HepG2 (cell line): ENCODE data around the gene PSMC4. TPM values are rescaled to one million over a fixed set of nuclear protein-coding genes. Genes with fewer than 3 reads are reported as not detected.

Experiments used
- FUBP1 ChIP-seq: sonication (generic); formaldehyde crosslinking; IDR thresholded peaks from 2 replicates; pipeline ENCODE4 v1.5.1; 2020; ENCODE audit warnings: missing genetic modification reagents, mild to moderate bottlenecking, borderline replicate concordance
- HNRNPK ChIP-seq: fragments of 200-400 bp; formaldehyde crosslinking; IDR thresholded peaks from 2 replicates; pipeline ENCODE4 v1.6.1; 2018; ENCODE audit warnings: low read length, low read depth, moderate library complexity, mild to moderate bottlenecking; ENCODE audit not compliant: poor library complexity, severe bottlenecking
- NFIC ChIP-seq: IDR thresholded peaks from 2 replicates; pipeline ENCODE4 v1.6.1; 2012; ENCODE audit warnings: mild to moderate bottlenecking, low read length, inconsistent platforms
- PRDM4 ChIP-seq: sonication (generic); formaldehyde crosslinking; IDR thresholded peaks from 2 replicates; pipeline ENCODE4 v1.9.0; 2021; ENCODE audit warnings: missing genetic modification reagents, borderline replicate concordance
- RFX5 ChIP-seq: IDR thresholded peaks from 2 replicates; pipeline ENCODE4 v1.6.1; 2011; ENCODE audit warnings: low read depth, low read length, improper control_type of control experiment
- ZBTB21 ChIP-seq: sonication (generic); formaldehyde crosslinking; IDR thresholded peaks from 2 replicates; pipeline ENCODE4 v1.4.0; 2020; ENCODE audit warnings: missing genetic modification reagents
- ZNF337 ChIP-seq: sonication (generic); formaldehyde crosslinking; IDR thresholded peaks from 2 replicates; pipeline ENCODE4 v1.5.1; 2020; ENCODE audit warnings: missing genetic modification reagents, low read depth, mild to moderate bottlenecking, borderline replicate concordance
- ZNF589 ChIP-seq: sonication (generic); formaldehyde crosslinking; conservative IDR thresholded peaks from 2 replicates; pipeline ENCODE4 v1.8.0; 2022; ENCODE audit warnings: mild to moderate bottlenecking, moderate library complexity, missing genetic modification reagents
- ZNF614 ChIP-seq: IDR thresholded peaks from 2 replicates; pipeline ENCODE4 v1.6.1; 2018; ENCODE audit warnings: missing biosample characterization, missing genetic modification reagents, inconsistent platforms, borderline replicate concordance
- polyA plus RNA-seq, 8 experiments: library from polyadenylated mRNA; depleted of rRNA in 3 of 8; stranded (reverse) in 7 of 8; unstranded in 1 of 8; fragments of >200 nt; fragmentation: Illumina TruSeq in 4 of 8; extraction: Trizol in 4 of 8; gene quantifications; 2 replicates each; pipeline versions ENCODE4 v1.2.1 to v1.2.3, GENCODE V29; 2011 to 2016; ENCODE audit warnings: low read depth in 4 of 8, missing spikeins in 1 of 8, mixed read lengths in 1 of 8; ENCODE audit not compliant: insufficient read depth in 1 of 8
- total RNA-seq, 5 experiments: library from RNA; depleted of rRNA; stranded (reverse); fragments of >200 nt; fragmentation: Illumina TruSeq; extraction: Trizol; gene quantifications; 2 replicates each; pipeline ENCODE4 v1.2.3, GENCODE V29; 2016; ENCODE audit warnings: low read depth in 1 of 5

The PSMC4 gene
- total and polyA plus RNA-seq, 2 of the 13 experiments (the other 11 are each of a cell fraction or from before 2014, with no cell fraction given): 49.9 to 160 TPM

GRCh38 chr19:39996218-39996810 is 25.3 kb downstream of the PSMC4 start (continued):
- TF ChIP-seq ZNF614 (CRISPR knock-in tag) (no peak), ZNF337 (no peak), HNRNPK (no peak), NFIC (no peak; the same call in 1 of the 2 replicates), ZBTB21 (CRISPR knock-in tag) (peak; percentile 45; the same call in 1 of the 2 replicates), PRDM4 (no peak), RFX5 (no peak), FUBP1 (CRISPR knock-in tag) (no peak), ZNF589 (CRISPR knock-in tag) (no peak)
